PC-3 (cell line): Measurements from ENCODE around the gene BARHL1. TPM values are rescaled to one million over a fixed set of nuclear protein-coding genes. Genes with fewer than 3 reads are reported as not detected.

Experiments
- ATAC-seq: fragments of 200-7000 bp; cut with Tn5 transposase; 2 replicates; pipeline ENCODE4 v1.9.1; 2020; ENCODE audit warnings: mild to moderate bottlenecking, moderate library complexity
- BruUV-seq: library from RNA; stranded (reverse); fragments of 400-500 nt; replicated peaks from 2 replicates; lab custom pipeline; 2021; lab: Mats Ljungman, UMichigan
- CTCF ChIA-PET: fragments of 300-600 bp; sonication (Branson Sonifier 250); formaldehyde crosslinking; loops from one replicate; lab custom pipeline; 2022; ENCODE audit warnings: antibody characterized with exemption; lab: Charles Lee
- POLR2A ChIA-PET: fragments of 300-600 bp; sonication (Branson Sonifier 250); formaldehyde crosslinking; loops from one replicate; lab custom pipeline; 2022; ENCODE audit warnings: antibody characterized with exemption; ENCODE audit not compliant: unreplicated experiment; lab: Charles Lee
- DNase-seq: peaks from one replicate; pipeline ENCODE4 v3.0.0-alpha.2; 2015
- H2AFZ ChIP-seq: fragments of 300-600 bp; sonication (generic); 2 replicates; pipeline ENCODE4 v1.6.0; 2016; ENCODE audit warnings: antibody characterized with exemption, low read length
- H3F3A ChIP-seq: fragments of 300-600 bp; sonication (generic); one replicate; pipeline ENCODE4 v1.6.0; 2017; ENCODE audit warnings: antibody characterized with exemption, low read length, control low read depth, mild to moderate bottlenecking; ENCODE audit not compliant: unreplicated experiment
- H3K27ac ChIP-seq: fragments of 300-600 bp; sonication (generic); 2 replicates; pipeline ENCODE4 v1.5.1; 2016; ENCODE audit warnings: mild to moderate bottlenecking, low read length
- H3K27me3 ChIP-seq: fragments of 300-600 bp; sonication (generic); 2 replicates; pipeline ENCODE4 v1.6.1; 2016; ENCODE audit warnings: low read length, mixed read lengths
- H3K36me3 ChIP-seq: fragments of 300-600 bp; sonication (generic); 2 replicates; pipeline ENCODE4 v1.6.1; 2016; ENCODE audit warnings: low read depth, mixed run types, low read length, mixed read lengths
- H3K4me1 ChIP-seq: fragments of 300-600 bp; sonication (generic); 2 replicates; pipeline ENCODE4 v1.5.1; 2016; ENCODE audit warnings: low read length; ENCODE audit not compliant: insufficient read depth
- H3K4me2 ChIP-seq: fragments of 300-600 bp; sonication (generic); 2 replicates; pipeline ENCODE4 v1.6.0; 2016; ENCODE audit warnings: low read length
- H3K4me3 ChIP-seq: fragments of 300-600 bp; sonication (generic); 2 replicates; pipeline ENCODE4 v1.5.1; 2016; ENCODE audit warnings: mild to moderate bottlenecking, low read length, mixed read lengths
- H3K79me2 ChIP-seq: fragments of 300-600 bp; sonication (generic); 2 replicates; pipeline ENCODE4 v1.6.1; 2017; ENCODE audit warnings: low read length, mixed read lengths
- H3K9ac ChIP-seq: fragments of 300-600 bp; sonication (generic); 2 replicates; pipeline ENCODE4 v1.6.0; 2016; ENCODE audit warnings: mild to moderate bottlenecking, low read length
- H3K9me2 ChIP-seq: fragments of 300-600 bp; sonication (generic); replicated peaks from 2 replicates; pipeline ENCODE4 v1.6.1; 2016; ENCODE audit warnings: mixed run types, low read length, mixed read lengths
- H3K9me3 ChIP-seq: fragments of 300-600 bp; sonication (generic); 2 replicates; pipeline ENCODE4 v1.6.1; 2016; ENCODE audit warnings: low read length, mixed read lengths
- H4K20me1 ChIP-seq: fragments of 300-600 bp; sonication (generic); 2 replicates; pipeline ENCODE4 v1.6.1; 2016; ENCODE audit warnings: low read length, mixed read lengths
- EZH2 ChIP-seq: fragments of 300-600 bp; sonication (generic); IDR thresholded peaks from one replicate; pipeline ENCODE4 v1.6.1; 2017; ENCODE audit warnings: antibody characterized with exemption, mild to moderate bottlenecking, low read length; ENCODE audit not compliant: unreplicated experiment
- EZH2phosphoT487 ChIP-seq: fragments of 300-600 bp; sonication (generic); IDR thresholded peaks from 2 replicates; pipeline ENCODE4 v1.6.1; 2018; ENCODE audit warnings: mild to moderate bottlenecking, antibody characterized with exemption, low read length, borderline replicate concordance
- intact Hi-C: fragments of 100-400 bp; cut with micrococcal nuclease; formaldehyde crosslinking; loops from 2 replicates; pipeline ENCODE4 v1.9.0; 2023
- total RNA-seq: library from RNA; depleted of rRNA; stranded (reverse); fragments of >200 nt; gene quantifications from 2 replicates; pipeline ENCODE4 v1.2.3, GENCODE V29; 2014
- TF ChIP-seq, protein P1 (sequence below): fragments of 300-600 bp; sonication (generic); conservative IDR thresholded peaks from 2 replicates; pipeline ENCODE4 v1.5.1; 2017; ENCODE audit warnings: antibody characterized with exemption, low read depth, mild to moderate bottlenecking, low read length

The BARHL1 gene
- total RNA-seq, 1 experiment from 2014 or later, result not detected

DNA sequence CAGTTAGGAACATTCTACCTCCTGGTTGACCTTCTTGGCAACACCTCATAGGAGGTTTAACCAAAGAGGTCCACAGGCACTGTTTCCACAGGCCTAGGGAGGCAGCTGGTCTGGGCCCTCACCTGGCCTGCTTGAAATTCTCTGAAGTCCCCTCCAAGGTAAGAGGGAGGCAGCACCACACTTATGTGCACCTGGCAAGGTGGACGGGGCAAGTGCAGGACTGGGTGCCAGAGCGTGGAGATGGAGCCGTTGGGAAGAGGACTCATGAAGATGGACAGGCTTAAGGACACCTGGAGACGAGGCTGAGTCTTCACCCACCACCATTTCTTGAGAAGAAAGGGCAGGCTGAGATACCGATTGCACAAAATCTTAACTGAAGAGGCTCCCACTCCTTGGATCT, 6.6 kb upstream of the BARHL1 start:
- H3K36me3 ChIP-seq, result no peaks in the 10 kb centered on the region
- ATAC-seq, result no peak
- POLR2A ChIA-PET, result no interaction called here
- H3K9me2 ChIP-seq, result no peaks in the 10 kb centered on the region
- no peak for DNase-seq
- no peaks in the 10 kb centered on the region for H3K79me2 ChIP-seq
- no peaks in the 10 kb centered on the region for H3K4me1 ChIP-seq
- no peak overlapping the region for H3K27ac ChIP-seq
- H3K4me2 ChIP-seq, result no peak overlapping the region
- no peaks in the 10 kb centered on the region for H3K27me3 ChIP-seq
- CTCF ChIA-PET, result no interaction called here
- no peaks in the 10 kb centered on the region for H4K20me1 ChIP-seq
- H3K9me3 ChIP-seq, result no peaks in the 10 kb centered on the region
- H3K4me3 ChIP-seq, result no peak overlapping the region
- no TSS peak for BruUV-seq
- no peaks in the 10 kb centered on the region for H3F3A ChIP-seq
- intact Hi-C loops, result loop anchor here (1.0 kb wide), 2 partner anchors 69 to 165 kb away; no protein-coding TSS in a partner anchor
- TF ChIP-seq, protein P1, sequence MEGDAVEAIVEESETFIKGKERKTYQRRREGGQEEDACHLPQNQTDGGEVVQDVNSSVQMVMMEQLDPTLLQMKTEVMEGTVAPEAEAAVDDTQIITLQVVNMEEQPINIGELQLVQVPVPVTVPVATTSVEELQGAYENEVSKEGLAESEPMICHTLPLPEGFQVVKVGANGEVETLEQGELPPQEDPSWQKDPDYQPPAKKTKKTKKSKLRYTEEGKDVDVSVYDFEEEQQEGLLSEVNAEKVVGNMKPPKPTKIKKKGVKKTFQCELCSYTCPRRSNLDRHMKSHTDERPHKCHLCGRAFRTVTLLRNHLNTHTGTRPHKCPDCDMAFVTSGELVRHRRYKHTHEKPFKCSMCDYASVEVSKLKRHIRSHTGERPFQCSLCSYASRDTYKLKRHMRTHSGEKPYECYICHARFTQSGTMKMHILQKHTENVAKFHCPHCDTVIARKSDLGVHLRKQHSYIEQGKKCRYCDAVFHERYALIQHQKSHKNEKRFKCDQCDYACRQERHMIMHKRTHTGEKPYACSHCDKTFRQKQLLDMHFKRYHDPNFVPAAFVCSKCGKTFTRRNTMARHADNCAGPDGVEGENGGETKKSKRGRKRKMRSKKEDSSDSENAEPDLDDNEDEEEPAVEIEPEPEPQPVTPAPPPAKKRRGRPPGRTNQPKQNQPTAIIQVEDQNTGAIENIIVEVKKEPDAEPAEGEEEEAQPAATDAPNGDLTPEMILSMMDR, result no peak
- TF ChIP-seq EZH2phosphoT487 (no peak), EZH2 (no peak)
- H2AFZ ChIP-seq, result no peak overlapping the region
- no peak overlapping the region for H3K9ac ChIP-seq

GRCh38 chr9:132577119-132577518, 5.3 kb upstream of the BARHL1 start:
- H3K27ac ChIP-seq, result no peak overlapping the region
- H3K4me2 ChIP-seq, result no peak overlapping the region
- no peak overlapping the region for H3K4me3 ChIP-seq
- H3F3A ChIP-seq, result no peaks in the 10 kb centered on the region
- H3K27me3 ChIP-seq, result no peaks in the 10 kb centered on the region
- H4K20me1 ChIP-seq, result no peaks in the 10 kb centered on the region
- no peak overlapping the region for H2AFZ ChIP-seq
- intact Hi-C loops, result no loop called here
- DNase-seq, result peak; percentile 9
- no peaks in the 10 kb centered on the region for H3K9me3 ChIP-seq
- H3K4me1 ChIP-seq, result no peaks in the 10 kb centered on the region
- CTCF ChIA-PET, result no interaction called here
- POLR2A ChIA-PET, result no interaction called here
- ATAC-seq, result no peak; the same call in 1 of the 2 replicates
- no peaks in the 10 kb centered on the region for H3K9me2 ChIP-seq
- H3K79me2 ChIP-seq, result no peaks in the 10 kb centered on the region
- H3K9ac ChIP-seq, result no peak overlapping the region
- no TSS peak for BruUV-seq
- H3K36me3 ChIP-seq, result no peaks in the 10 kb centered on the region
- TF ChIP-seq EZH2phosphoT487 (no peak), EZH2 (no peak)
- TF ChIP-seq, protein P1, result no peak

DNA sequence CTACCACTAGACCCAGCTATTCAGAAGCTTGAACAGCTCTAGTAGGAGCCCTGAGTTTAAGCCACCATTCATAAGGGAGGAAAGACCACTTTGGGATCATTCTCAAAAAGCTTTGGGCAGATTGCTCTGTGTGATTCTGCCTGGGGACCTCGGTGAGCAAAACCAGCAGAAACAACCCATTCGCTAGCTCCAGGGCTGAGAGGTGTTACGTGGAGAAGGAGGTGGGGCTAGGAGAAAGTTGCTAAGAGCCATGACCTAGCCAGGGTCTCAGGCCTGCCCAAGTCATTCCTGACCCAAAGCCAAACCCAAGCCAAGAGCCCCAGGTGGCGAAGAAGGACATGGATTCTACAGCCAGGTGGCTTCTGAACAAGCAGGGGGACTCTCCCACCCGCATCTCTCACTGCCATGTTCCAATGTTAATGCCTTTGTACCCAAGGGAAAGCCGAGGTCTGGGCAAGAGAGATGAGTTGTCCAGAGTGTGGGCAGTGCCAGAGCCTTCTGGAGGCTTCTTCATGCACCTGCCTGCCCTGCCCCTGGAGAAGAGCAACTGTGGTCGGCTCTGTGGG, 4.0 kb upstream of the BARHL1 start:
- no peaks in the 10 kb centered on the region for H3K27me3 ChIP-seq
- no peaks in the 10 kb centered on the region for H3F3A ChIP-seq
- H3K9ac ChIP-seq, result no peak overlapping the region
- no peaks in the 10 kb centered on the region for H3K36me3 ChIP-seq
- CTCF ChIA-PET, result no interaction called here
- POLR2A ChIA-PET, result no interaction called here
- TF ChIP-seq, protein P1, result no peak
- no peak for TF ChIP-seq EZH2
- no peak for TF ChIP-seq EZH2phosphoT487
- no peaks in the 10 kb centered on the region for H3K4me1 ChIP-seq
- H3K4me3 ChIP-seq, result no peak overlapping the region
- H3K79me2 ChIP-seq, result no peaks in the 10 kb centered on the region
- BruUV-seq, result no TSS peak
- H2AFZ ChIP-seq, result no peak overlapping the region
- intact Hi-C loops, result no loop called here
- no peak overlapping the region for H3K27ac ChIP-seq
- ATAC-seq (no peak), DNase-seq (no peak)
- no peaks in the 10 kb centered on the region for H3K9me3 ChIP-seq
- H4K20me1 ChIP-seq, result no peaks in the 10 kb centered on the region
- H3K4me2 ChIP-seq, result no peak overlapping the region
- H3K9me2 ChIP-seq, result no peaks in the 10 kb centered on the region
